ENCODE data around the gene WDR6. TPM values are rescaled to one million over a fixed set of nuclear protein-coding genes. Genes with fewer than 3 reads are reported as not detected.

The WDR6 gene
- total RNA-seq, 1 donor from 2014 or later: 131 TPM

DNA sequence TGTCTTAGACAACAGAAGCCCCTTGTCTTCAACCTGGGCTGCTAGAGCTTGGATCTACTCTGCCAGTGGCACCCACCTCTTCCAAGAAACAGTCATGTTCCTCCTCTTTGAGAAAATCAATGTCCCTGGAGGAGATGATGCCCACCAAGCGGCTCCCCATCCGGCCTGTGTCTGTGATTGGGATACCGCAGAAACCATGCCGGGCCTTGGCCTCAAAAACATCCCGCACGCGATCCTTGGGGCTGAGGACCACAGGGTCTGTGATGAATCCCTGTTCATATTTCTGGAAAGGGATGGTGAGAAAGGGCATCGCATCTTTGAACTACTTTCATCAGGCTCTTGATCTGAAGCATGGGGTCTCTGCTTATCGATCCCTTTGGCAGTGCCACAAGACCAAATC, 20.4 kb downstream of the WDR6 start:
- H2AFZ ChIP-seq (replicated peaks): no peak overlapping the region
- H3K4me3 ChIP-seq: no peak overlapping the region
- peaks cover 35% of the 10 kb centered on the region for H3K79me2 ChIP-seq (ENCODE audit: low read depth)
- H3K9ac ChIP-seq: no peak overlapping the region
- H3K9me3 ChIP-seq (ENCODE audit: low read depth): no peaks in the 10 kb centered on the region
- no peaks in the 10 kb centered on the region for H3K27me3 ChIP-seq
- TF ChIP-seq EZH2 (IDR thresholded peaks at IDR 0.05) (no peak), EZH2phosphoT487 (IDR thresholded peaks at IDR 0.05) (no peak)
- TF ChIP-seq, protein P1, sequence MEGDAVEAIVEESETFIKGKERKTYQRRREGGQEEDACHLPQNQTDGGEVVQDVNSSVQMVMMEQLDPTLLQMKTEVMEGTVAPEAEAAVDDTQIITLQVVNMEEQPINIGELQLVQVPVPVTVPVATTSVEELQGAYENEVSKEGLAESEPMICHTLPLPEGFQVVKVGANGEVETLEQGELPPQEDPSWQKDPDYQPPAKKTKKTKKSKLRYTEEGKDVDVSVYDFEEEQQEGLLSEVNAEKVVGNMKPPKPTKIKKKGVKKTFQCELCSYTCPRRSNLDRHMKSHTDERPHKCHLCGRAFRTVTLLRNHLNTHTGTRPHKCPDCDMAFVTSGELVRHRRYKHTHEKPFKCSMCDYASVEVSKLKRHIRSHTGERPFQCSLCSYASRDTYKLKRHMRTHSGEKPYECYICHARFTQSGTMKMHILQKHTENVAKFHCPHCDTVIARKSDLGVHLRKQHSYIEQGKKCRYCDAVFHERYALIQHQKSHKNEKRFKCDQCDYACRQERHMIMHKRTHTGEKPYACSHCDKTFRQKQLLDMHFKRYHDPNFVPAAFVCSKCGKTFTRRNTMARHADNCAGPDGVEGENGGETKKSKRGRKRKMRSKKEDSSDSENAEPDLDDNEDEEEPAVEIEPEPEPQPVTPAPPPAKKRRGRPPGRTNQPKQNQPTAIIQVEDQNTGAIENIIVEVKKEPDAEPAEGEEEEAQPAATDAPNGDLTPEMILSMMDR (IDR thresholded peaks at IDR 0.05): no peak
- Mint-ChIP-seq H3K4me1 (peaks cover 29% of the 10 kb centered on the region), H3K9me3 (no peaks in the 10 kb centered on the region), H3K4me3 (peak overlapping the region; percentile 33), H3K27me3 (ENCODE audit: insufficient read depth, low read depth) (peaks cover 14% of the 10 kb centered on the region), H3K36me3 (peaks cover 36% of the 10 kb centered on the region), H3K27ac (peak overlapping the region; percentile 74)
- H3K4me1 ChIP-seq: peaks cover 18% of the 10 kb centered on the region
- no peaks in the 10 kb centered on the region for H3K36me3 ChIP-seq
- peaks cover 67% of the 10 kb centered on the region for H3F3A ChIP-seq (ENCODE audit: low read depth)
- no peak overlapping the region for H3K4me2 ChIP-seq
- H4K20me1 ChIP-seq (ENCODE audit: low read depth): peaks cover 6% of the 10 kb centered on the region
- DNase-seq (ENCODE audit: low spot score): no peak
- no peak overlapping the region for H3K27ac ChIP-seq

DNA sequence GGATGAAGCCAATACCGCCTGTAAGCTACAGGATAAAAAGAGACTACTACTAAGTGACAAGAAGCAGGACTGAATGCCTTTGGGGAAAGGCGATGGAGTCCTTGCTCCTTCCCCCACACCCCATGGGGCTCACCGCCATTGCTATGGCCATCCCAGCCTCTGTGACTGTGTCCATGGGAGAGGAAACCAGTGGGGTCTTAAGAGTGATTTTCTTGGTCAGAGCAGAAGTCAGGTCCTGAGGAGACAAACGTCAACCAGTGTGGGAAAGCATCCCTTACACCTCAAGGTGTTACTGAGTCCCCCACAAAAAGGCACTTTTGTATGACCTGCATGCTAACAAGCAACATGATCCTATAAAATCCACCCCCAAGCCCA, 21.1 kb downstream of the WDR6 start:
- no peaks in the 10 kb centered on the region for H4K20me1 ChIP-seq (ENCODE audit: low read depth)
- peaks cover 60% of the 10 kb centered on the region for H3F3A ChIP-seq (ENCODE audit: low read depth)
- H3K27me3 ChIP-seq: no peaks in the 10 kb centered on the region
- no peak for TF ChIP-seq EZH2 (IDR thresholded peaks at IDR 0.05)
- TF ChIP-seq EZH2phosphoT487 (IDR thresholded peaks at IDR 0.05): no peak
- TF ChIP-seq, protein P1 (IDR thresholded peaks at IDR 0.05): no peak
- H2AFZ ChIP-seq (replicated peaks): no peak overlapping the region
- H3K4me3 ChIP-seq: peak overlapping the region; percentile 58
- H3K27me3 Mint-ChIP-seq (ENCODE audit: insufficient read depth, low read depth): peaks cover 12% of the 10 kb centered on the region
- no peaks in the 10 kb centered on the region for H3K36me3 ChIP-seq
- peak overlapping the region; percentile 68 for H3K9ac ChIP-seq
- peaks cover 37% of the 10 kb centered on the region for H3K36me3 Mint-ChIP-seq
- H3K4me1 Mint-ChIP-seq: peaks cover 24% of the 10 kb centered on the region
- peak overlapping the region; percentile 92 for H3K4me2 ChIP-seq
- H3K4me3 Mint-ChIP-seq: peak overlapping the region; percentile 93
- H3K79me2 ChIP-seq (ENCODE audit: low read depth): peaks cover 28% of the 10 kb centered on the region
- H3K27ac ChIP-seq: no peak overlapping the region
- peak overlapping the region; percentile 62 for H3K27ac Mint-ChIP-seq
- H3K4me1 ChIP-seq: peaks cover 12% of the 10 kb centered on the region
- DNase-seq (ENCODE audit: low spot score): no peak
- no peaks in the 10 kb centered on the region for H3K9me3 Mint-ChIP-seq
- no peaks in the 10 kb centered on the region for H3K9me3 ChIP-seq (ENCODE audit: low read depth)

DNA sequence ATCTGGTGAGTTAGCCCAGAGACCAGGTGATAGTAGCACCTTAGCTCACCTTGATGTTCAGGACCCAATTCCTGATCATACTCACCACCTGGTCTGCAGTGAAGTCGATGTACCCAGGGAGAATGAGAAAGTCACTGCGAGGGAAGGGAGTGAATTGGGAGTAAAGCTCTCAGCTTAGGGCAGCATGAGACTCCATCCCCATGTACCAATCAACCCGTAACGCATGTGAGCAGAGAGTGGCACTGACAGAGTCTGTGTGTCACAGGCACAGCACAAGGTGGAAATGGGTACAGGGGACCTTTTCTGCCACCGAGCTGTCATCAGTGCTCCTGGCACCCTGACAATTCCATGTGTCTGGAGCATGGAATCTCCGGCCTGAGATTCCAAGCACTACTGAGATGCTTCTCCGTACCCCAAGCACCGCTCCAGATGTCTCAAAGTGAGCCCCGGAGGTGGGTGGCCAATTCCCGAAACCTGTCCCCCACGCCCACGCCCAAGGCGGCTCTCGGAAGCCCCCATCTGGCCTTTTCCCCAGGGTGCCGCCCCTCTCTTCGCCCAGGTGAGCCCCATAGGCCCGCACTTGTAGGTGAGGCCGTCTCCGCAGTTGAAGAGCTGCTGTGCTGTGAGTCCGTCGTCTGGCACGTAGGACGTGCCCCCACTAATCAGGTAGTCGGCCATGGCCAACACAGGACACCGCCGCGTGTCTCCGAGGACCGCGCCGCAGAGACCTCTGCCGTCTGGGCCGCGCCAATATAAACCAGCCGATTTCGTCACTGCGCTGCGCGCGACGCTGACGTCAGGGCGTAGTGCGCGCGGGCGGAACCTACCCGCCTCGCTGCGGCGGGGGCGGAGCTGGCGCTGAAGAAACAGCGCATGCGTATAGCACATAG, 21.7 kb downstream of the WDR6 start, which contains the start of gene IMPDH2:
Gene IMPDH2 (minus strand): TSS at position 726 of the 890 bp plus-strand sequence. CDS start 48 bp downstream, at position 678.
- peaks cover 23% of the 10 kb centered on the region for H3K79me2 ChIP-seq (ENCODE audit: low read depth)
- Mint-ChIP-seq H3K4me1 (peaks cover 20% of the 10 kb centered on the region), H3K27ac (peak within 1 kb of the TSS; percentile 94), H3K27me3 (ENCODE audit: insufficient read depth, low read depth) (peaks cover 12% of the 10 kb centered on the region), H3K9me3 (no peaks in the 10 kb centered on the region), H3K36me3 (peaks cover 32% of the 10 kb centered on the region), H3K4me3 (peak within 1 kb of the TSS; percentile 93)
- H3K27me3 ChIP-seq: no peaks in the 10 kb centered on the region
- DNase-seq (ENCODE audit: low spot score): peak; percentile 98
- H3K36me3 ChIP-seq: no peaks in the 10 kb centered on the region
- peak within 1 kb of the TSS; percentile 68 for H3K9ac ChIP-seq
- no peak for TF ChIP-seq EZH2phosphoT487 (IDR thresholded peaks at IDR 0.05)
- TF ChIP-seq, protein P1 (IDR thresholded peaks at IDR 0.05): peak; percentile 23
- TF ChIP-seq EZH2 (IDR thresholded peaks at IDR 0.05): no peak
- H3K27ac ChIP-seq: no peak within 1 kb of the TSS
- H3K4me1 ChIP-seq: peaks cover 11% of the 10 kb centered on the region
- H3K4me2 ChIP-seq: peak within 1 kb of the TSS; percentile 92
- H3K9me3 ChIP-seq (ENCODE audit: low read depth): no peaks in the 10 kb centered on the region
- peak within 1 kb of the TSS; percentile 27 for H2AFZ ChIP-seq (replicated peaks)
- H3K4me3 ChIP-seq: peak within 1 kb of the TSS; percentile 58
- peaks cover 54% of the 10 kb centered on the region for H3F3A ChIP-seq (ENCODE audit: low read depth)
- H4K20me1 ChIP-seq (ENCODE audit: low read depth): no peaks in the 10 kb centered on the region

All from neural progenitor cell (in vitro differentiated cells).